Progenitor cell of endocrine pancreas (in vitro differentiated cells): ENCODE data around the gene ATP6V1B1. TPM values are rescaled to one million over a fixed set of nuclear protein-coding genes. Genes with fewer than 3 reads are reported as not detected.

Experiments
- DNase-seq: peaks from one replicate; pipeline ENCODE4 v3.0.0; 2021; ENCODE audit warnings: low spot score; ENCODE audit not compliant: unreplicated experiment
- H3K27ac Mint-ChIP-seq: 2 replicates; pipeline ENCODE4 v1.8.0; 2021; ENCODE audit warnings: mild to moderate bottlenecking, moderate library complexity, mixed read lengths
- H3K27me3 Mint-ChIP-seq: 2 replicates; pipeline ENCODE4 v1.8.0; 2021; ENCODE audit warnings: mixed read lengths
- H3K36me3 Mint-ChIP-seq: 2 replicates; pipeline ENCODE4 v1.8.0; 2022; ENCODE audit warnings: mixed read lengths; ENCODE audit not compliant: insufficient read depth
- H3K4me1 Mint-ChIP-seq: 2 replicates; pipeline ENCODE4 v1.8.0; 2021; ENCODE audit warnings: low read depth, mixed read lengths
- H3K4me3 Mint-ChIP-seq: 2 replicates; pipeline ENCODE4 v1.8.0; 2021; ENCODE audit warnings: low read depth, mild to moderate bottlenecking, moderate library complexity, mixed read lengths
- H3K9me3 Mint-ChIP-seq: 2 replicates; pipeline ENCODE4 v1.8.0; 2021; ENCODE audit warnings: low read depth, mixed read lengths
- CTCF ChIP-seq: fragments of 200-600 bp; sonication (generic); IDR thresholded peaks from one replicate; pipeline ENCODE4 v1.5.0; 2021; ENCODE audit warnings: antibody characterized with exemption, mild to moderate bottlenecking; ENCODE audit not compliant: unreplicated experiment
- total RNA-seq: library from RNA; stranded (reverse); gene quantifications from 2 replicates; pipeline ENCODE4 v1.2.1, GENCODE V29; 2021

The ATP6V1B1 gene
- total RNA-seq, 1 donor from 2014 or later, result not detected

- TF ChIP-seq CTCF, result peak; percentile 34
- DNase-seq, result no peak
- H3K36me3 Mint-ChIP-seq, result no peaks in the 10 kb centered on the region
- no peaks in the 10 kb centered on the region for H3K9me3 Mint-ChIP-seq
- peaks cover 24% of the 10 kb centered on the region for H3K27me3 Mint-ChIP-seq
- peaks cover 12% of the 10 kb centered on the region for H3K4me1 Mint-ChIP-seq
- H3K27ac Mint-ChIP-seq, result peak overlapping the region; percentile 45
- no peak overlapping the region for H3K4me3 Mint-ChIP-seq
Observed at GRCh38 chr2:70923378-70924015, 12.2 kb upstream of the ATP6V1B1 start.

GRCh38 chr2:70926042-70926441 lies 9.7 kb upstream of the ATP6V1B1 start:
- peaks cover 12% of the 10 kb centered on the region for H3K4me1 Mint-ChIP-seq
- no peak overlapping the region for H3K4me3 Mint-ChIP-seq
- H3K27ac Mint-ChIP-seq, result no peak overlapping the region
- no peaks in the 10 kb centered on the region for H3K9me3 Mint-ChIP-seq
- H3K36me3 Mint-ChIP-seq, result no peaks in the 10 kb centered on the region
- peaks cover 34% of the 10 kb centered on the region for H3K27me3 Mint-ChIP-seq
- peak; percentile 6 for DNase-seq
- TF ChIP-seq CTCF, result no peak

DNA sequence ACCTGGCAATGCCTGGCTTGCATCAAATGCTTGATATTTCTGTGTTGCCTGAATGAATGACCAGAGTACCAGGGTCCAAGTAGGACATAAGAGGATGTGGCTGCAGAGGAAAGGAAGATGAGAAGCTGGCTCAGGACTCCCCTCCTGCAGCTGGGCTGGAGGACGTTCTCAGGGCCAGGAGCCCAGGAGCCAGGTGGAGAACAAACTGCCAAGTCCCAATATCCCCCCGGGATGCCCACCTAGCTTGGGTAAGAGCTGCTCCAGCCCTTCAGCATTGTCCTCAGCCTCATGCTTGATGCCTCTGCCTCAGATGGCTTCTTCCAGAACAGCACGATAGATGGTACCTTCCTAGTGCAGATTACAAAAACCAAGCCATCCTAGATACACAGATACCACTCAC lies 8.6 kb upstream of the ATP6V1B1 start:
- peaks cover 6% of the 10 kb centered on the region for H3K4me1 Mint-ChIP-seq
- no peak overlapping the region for H3K27ac Mint-ChIP-seq
- H3K27me3 Mint-ChIP-seq, result peaks cover 40% of the 10 kb centered on the region
- DNase-seq, result no peak
- H3K36me3 Mint-ChIP-seq, result no peaks in the 10 kb centered on the region
- H3K4me3 Mint-ChIP-seq, result no peak overlapping the region
- no peak for TF ChIP-seq CTCF
- no peaks in the 10 kb centered on the region for H3K9me3 Mint-ChIP-seq

DNA sequence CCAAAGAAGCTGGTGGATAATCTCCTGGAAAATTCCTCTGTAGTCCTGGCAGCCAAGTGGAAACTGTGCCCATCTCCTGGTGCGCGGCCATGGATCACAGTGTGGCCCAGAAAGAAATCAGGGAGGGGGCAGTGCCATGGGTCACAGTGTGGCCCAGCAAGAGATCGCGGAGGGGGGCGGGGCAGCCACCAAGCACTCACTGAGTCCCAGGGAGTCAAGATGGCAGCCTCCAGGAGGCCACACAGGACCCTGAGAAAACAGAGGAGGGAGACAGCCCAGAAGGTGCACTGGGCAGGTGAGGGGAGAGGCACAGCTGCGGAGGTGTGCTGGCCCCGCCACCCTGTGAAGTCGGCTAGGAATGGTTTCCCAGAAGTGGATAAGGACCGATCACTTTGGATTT lies 8.1 kb upstream of the ATP6V1B1 start:
- no peak for TF ChIP-seq CTCF
- Mint-ChIP-seq H3K4me3 (no peak overlapping the region), H3K27me3 (peaks cover 41% of the 10 kb centered on the region), H3K9me3 (no peaks in the 10 kb centered on the region), H3K36me3 (no peaks in the 10 kb centered on the region), H3K27ac (no peak overlapping the region), H3K4me1 (peaks cover 3% of the 10 kb centered on the region)
- DNase-seq, result no peak

DNA sequence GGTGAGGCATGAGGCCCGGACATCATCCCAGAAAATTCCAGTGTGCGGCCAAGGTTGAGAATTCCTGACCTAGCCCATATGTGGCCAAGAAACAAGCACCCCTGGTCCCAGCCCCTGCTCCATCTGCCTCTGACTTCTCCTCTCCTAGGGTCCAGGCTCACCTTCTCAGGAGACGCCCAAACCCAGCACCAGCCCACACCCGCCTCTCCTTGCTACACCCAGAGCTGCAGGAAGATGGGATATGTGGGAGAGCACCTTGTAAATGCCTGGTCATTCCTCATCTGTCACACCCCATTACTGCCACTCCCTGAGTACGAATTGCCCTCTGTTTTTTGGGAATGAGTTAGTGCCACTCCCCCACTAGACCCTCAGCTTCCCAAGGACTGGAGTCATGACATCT lies 7.3 kb upstream of the ATP6V1B1 start:
- TF ChIP-seq CTCF, result no peak
- H3K36me3 Mint-ChIP-seq, result no peaks in the 10 kb centered on the region
- no peak overlapping the region for H3K27ac Mint-ChIP-seq
- H3K9me3 Mint-ChIP-seq, result no peaks in the 10 kb centered on the region
- peaks cover 42% of the 10 kb centered on the region for H3K27me3 Mint-ChIP-seq
- H3K4me3 Mint-ChIP-seq, result no peak overlapping the region
- no peak for DNase-seq
- no peaks in the 10 kb centered on the region for H3K4me1 Mint-ChIP-seq
